ENCODE data around the gene DTNB.

- TF ChIP-seq, protein P1, sequence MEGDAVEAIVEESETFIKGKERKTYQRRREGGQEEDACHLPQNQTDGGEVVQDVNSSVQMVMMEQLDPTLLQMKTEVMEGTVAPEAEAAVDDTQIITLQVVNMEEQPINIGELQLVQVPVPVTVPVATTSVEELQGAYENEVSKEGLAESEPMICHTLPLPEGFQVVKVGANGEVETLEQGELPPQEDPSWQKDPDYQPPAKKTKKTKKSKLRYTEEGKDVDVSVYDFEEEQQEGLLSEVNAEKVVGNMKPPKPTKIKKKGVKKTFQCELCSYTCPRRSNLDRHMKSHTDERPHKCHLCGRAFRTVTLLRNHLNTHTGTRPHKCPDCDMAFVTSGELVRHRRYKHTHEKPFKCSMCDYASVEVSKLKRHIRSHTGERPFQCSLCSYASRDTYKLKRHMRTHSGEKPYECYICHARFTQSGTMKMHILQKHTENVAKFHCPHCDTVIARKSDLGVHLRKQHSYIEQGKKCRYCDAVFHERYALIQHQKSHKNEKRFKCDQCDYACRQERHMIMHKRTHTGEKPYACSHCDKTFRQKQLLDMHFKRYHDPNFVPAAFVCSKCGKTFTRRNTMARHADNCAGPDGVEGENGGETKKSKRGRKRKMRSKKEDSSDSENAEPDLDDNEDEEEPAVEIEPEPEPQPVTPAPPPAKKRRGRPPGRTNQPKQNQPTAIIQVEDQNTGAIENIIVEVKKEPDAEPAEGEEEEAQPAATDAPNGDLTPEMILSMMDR (IDR thresholded peaks at IDR 0.05): no peak
- TF ChIP-seq POLR2A (IDR thresholded peaks at IDR 0.05): no peak
Measured at GRCh38 chr2:25635797-25636196, 37.6 kb downstream of the DTNB start.

All from Peyer's patch (tissue), 4 donors.